ENCODE results near the gene CAMKMT.

- TF ChIP-seq POLR2AphosphoS5 (IDR thresholded peaks at IDR 0.05) (no peak), CTCF (IDR thresholded peaks at IDR 0.05) (no peak)
These were observed 170.3 kb downstream of the CAMKMT start for GRCh38 chr2:44532031-44532430.
